8988T (cell line): Measurements from ENCODE around the gene MRC1.

ENCODE experiments used
- DNase-seq: peaks from one replicate; pipeline ENCODE4 v3.0.0; 2011

MRC1 gene

DNA sequence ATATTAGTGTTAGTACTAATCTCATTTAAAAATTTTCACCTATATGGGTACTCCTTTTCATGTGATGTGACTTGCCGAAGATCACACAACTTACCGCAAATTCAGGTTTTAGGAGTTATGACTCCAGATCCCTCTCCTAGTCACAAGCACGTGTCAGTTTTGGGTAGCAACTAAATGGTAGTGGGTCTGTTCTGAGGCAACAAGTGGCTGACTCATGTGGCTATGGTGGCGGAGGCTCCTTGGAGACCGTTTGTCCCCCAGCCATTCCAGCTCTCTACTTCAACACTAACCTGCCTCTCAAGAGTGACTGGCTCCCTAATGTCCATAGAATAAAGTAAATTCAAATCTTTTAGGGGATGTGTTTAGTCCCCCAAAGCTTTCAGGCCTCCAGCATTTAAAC lies 39.5 kb downstream of the MRC1 start:
- no peak for DNase-seq

DNA sequence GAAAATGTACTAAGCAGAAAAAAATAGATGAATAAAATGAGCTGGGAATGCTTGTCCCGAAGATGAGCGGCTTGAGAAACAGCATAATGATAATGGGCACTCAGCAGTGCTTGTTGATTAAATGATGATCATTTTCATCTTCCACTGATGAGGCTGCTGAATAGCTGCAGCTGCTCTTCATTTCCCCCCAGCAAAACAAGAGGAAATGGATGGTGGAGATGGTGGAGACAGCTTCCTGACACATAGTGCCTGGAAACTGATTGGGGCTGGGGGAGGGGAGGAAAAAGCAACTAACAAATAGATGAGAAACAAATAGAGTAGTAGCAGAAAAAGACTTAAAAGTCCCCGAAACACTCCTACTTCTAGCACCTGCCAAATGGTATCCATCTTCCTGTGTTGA lies 41.4 kb downstream of the MRC1 start:
- DNase-seq = no peak

DNA sequence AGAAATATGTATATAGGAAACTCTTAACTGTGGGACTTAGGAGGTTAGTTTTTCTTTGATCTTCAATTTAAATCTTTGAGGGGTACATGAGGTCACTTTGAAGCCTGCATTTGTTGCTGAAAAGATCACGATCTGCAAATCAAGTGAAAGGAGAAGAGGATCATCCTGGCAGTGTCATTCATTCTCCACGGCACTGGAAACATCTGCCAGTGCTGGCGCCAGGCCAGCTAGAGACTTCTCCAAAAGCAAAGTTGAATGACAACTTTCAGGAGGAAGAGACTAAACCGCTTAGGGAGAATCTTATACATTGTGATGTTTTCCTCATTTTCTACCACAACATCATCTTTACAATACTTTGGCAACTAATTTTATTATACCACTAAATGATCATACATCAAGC lies 42.5 kb downstream of the MRC1 start:
- no peak for DNase-seq

DNA sequence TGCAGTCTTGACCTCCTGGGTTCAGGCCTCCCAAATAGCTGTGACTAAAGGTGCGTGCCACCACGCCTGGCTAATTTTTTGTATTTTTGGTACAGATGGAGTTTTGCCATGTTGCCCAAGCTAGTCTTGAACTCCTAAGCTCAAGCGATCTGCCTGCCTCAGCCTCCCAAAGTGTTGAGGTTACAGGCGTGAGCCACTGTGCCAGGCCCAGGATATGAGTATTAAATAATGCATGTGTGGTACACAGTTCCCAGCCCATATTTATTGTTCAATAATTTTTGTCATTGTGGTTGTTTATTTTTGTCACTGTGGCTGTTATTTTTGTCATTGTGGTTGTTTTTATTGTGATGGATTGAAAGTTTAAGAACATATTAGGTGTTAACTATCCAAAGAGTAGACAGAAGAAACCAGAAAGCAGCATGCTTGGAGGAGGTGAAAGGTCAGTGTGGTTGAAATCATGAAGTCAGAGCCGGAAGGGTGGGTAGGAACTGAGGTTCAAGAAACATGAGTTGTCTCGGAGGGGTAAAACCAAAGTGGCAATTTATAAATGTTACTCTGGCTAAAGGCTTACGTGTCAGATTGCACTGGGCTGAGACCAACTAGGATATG lies 45.0 kb downstream of the MRC1 start:
- no peak for DNase-seq

DNA sequence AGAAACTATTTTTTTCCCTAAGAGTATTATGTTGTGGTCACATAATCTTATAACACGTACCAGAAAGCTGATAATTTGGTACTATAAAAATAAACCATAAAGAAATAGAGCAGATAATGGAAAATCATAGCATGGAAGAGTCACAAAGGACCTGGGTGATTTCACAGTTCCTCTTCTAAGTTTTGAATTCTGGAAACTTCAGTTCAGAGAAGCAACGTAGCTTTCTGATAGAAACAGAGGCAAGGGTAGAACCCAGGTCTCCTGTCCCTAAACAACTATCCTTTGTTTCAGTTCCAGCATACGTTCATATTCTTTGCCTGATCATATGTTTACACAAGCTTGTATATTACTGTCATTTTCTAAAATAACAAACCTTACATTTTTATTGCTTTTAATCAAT lies 47.9 kb downstream of the MRC1 start:
- DNase-seq = no peak

DNA sequence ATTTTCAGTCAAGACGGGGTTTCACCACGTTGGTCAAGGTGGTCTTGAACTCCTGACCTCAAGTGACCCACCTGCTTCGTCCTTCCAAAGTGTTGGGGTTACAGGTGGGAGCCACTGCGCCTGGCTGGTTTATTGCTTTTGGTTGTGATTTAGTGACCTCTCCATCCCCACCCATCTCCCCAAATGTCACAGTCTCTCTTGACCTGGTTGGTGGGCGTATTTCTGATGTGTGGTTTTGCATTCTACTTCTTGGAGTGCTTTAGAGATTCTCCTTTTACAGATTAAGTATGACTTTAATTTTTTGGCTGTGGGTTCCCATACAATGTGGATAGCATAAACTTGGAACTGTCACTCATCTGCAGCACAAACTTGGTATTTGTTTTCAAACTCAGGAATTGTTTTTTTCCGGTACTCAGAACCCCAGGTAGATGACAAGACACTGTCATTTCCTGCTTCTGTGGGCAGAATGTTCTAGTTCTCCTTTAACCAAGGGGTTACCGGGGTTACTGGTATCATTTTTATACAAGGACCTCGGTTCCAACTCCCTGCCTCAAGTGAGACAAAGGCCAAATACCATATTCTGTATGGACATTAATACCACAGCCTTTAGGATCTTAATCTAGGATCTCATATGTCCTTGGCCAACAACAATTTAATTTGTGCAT lies 50.5 kb downstream of the MRC1 start:
- DNase-seq = no peak

DNA sequence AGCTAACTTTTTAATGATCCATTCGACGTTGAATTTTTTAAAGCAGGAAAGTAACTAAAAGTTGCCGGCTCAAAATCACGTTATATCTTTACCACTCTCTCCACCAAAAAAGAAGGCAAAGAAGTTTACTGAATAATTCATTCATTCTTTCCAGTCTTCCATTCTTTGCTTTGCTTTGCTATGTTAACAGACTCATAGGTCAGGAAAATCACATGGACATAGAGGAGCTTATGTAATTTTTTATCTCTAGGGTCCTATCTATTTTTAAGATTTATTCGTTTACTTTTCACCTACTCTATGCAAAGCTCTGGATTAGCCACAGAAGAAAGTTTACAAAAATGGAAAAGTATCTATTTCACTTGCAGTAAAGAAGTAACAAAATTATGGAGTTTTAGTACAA lies 52.6 kb downstream of the MRC1 start:
- DNase-seq = no peak

DNA sequence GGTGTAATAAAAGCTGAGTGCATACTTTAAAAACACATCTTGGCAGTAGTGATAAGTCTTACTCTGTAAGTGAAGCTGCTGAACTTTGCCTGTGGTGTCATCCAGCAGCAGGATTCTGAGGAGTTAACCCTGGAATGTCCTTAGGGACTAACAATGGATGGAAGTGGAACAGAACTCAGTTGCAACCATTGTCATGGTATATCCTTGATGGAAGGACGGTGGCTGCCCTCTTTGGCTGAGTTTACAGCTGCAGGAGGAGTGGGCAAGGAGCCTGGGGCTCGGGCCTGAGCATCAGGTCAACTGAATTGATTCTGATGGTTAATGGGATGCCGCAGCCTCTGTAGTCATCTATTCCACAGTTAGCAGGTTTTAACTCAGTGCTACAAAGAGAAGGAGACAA lies 56.2 kb downstream of the MRC1 start:
- no peak for DNase-seq

DNA sequence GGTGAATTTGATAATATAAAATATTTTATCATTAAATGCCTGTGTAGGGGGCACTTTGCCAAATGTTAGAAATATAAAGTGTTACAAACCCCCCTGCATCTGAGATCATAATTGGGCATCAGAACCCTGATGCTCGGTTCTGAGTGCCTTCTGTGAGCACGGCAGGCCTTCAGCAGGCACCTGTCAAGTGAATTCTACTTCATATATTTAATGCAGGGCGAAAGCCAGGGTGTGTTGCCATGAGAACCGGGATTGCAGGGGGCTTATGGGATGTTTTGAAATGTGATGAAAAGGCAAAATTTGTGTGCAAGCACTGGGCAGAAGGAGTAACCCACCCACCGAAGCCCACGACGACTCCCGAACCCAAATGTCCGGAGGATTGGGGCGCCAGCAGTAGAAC lies 57.2 kb downstream of the MRC1 start:
- DNase-seq = no peak

DNA sequence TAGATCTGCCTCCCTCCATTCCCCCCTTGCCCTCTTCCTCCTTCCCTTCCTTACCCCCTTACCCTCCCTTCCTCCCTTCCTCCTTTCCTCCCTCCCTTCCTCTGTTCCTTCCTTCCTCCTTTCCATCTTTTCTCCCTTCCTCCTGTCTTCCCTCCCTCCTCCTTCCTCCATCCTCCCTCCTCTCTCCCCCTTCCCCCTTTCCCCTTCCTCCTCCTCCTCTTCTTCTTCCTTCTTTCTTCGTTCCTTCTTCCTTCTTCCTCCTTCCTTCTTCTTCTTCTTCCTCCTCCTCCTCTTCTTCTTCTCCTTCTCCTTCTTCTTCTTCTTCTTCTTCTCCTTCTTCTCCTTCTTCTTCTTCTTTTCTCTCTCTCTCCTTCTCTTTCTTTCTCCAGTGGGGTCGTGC lies 57.9 kb downstream of the MRC1 start:
- DNase-seq = no peak

DNA sequence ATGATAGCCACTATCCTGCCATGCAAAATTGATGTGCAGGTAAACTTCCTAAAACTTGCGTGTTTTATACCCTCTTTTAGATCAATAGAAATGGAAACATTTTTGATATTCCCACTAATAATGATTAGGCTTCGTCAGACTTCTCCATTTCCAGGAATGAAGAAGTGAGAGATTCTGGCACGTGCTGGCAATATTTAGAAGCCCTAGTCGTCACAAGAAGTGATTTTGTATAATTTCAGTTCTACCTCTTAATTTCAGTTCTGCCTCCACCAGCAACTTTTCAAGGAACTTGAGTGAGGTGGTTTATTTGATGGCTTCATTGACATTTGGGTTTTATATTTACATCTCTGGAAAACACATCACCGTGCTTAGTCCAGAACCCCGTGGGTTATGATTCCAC lies 61.9 kb downstream of the MRC1 start:
- no peak for DNase-seq

DNA sequence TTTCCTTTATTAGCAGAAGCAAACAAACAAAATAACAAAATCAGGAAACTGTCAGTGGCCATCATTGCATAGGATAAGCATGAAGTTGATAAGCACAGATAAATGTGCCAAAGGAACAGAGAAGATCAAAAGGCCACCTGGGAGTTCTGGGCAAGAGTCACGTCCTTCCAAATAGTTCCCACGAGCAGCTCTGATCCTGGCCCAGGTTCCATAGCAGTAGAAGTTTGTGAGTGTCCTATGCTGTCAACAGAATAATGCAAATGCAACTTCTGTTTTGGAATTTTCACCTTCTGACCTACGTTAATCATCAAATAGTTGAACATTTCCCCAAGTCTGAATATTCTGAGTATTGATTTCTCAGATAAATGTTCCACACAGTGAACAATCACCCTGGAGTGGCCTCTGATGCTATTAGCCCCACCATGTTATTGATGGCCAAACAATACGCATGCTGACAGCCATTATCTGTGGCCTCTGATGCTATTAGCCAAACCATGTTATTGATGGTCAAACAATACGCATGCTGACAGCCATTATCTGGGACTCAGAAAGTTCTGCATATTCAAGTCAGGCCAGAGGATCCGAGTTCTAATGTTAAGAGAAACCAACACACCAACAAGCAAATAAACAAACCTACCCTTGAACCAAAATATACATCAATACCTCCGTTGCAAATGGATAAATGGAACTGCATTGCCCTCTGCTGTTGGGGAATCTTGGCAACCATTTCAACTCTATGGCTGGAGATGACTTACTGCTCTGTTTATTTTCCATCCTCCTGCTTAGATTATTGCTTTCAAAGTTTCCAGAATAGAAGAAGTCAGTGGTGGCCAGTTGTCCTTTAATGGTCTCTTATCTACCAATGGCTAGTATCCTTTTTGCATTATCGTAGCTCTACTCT lies 63.3 kb downstream of the MRC1 start:
- no peak for DNase-seq

DNA sequence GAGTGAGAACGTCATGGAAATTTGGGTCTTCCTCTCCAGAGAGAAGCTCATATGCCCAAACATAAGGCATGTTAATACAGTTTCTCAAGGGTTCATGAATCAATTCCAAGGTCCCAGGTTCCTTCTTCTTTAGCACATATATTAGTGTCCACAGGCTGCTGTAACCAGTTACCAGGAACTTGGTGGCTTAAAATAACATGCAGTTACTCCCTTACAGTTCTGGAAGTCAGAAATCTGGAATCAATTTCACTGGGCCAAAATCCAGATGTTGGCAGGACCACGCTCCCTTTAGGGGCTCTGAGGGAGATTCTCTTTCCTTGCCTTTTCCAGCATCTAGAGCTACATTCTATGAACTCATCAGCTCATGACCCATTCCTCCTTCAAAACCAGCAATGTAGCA lies 64.8 kb downstream of the MRC1 start:
- DNase-seq = no peak

DNA sequence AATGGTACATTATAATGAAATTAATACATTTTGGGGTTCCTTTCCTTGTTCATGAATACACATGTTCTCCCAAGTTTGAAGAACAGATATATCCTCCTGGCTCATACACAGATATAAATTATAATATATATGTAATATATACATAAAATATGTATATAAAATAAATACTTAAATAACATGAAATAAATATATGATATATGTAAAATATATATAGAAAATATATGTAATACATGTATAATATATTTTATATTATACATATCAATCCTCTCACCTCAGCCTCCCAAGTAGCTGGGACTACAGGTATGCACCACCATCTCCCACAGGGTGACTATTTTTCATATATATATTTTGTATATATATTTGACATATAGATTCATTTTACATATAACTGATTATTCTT lies 68.0 kb downstream of the MRC1 start:
- no peak for DNase-seq

DNA sequence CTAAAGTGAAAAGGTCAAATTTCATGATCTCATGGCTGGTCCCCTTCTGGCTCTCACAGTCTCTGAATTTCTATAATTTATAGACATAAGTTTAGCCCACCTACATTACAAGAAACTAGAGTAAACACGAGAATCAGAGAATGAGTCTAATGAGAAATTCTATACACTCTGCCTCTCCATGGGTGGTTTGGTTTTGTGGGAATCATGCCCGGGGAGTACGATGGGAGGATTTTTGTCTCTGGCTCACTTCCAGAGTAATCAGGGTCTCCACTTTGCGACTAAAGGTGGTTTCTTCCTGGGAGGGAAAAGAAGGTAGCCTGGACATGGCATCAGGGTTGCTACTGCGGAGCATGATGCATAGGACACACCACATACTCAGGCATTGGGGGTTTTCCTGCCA lies 69.7 kb downstream of the MRC1 start:
- no peak for DNase-seq

DNA sequence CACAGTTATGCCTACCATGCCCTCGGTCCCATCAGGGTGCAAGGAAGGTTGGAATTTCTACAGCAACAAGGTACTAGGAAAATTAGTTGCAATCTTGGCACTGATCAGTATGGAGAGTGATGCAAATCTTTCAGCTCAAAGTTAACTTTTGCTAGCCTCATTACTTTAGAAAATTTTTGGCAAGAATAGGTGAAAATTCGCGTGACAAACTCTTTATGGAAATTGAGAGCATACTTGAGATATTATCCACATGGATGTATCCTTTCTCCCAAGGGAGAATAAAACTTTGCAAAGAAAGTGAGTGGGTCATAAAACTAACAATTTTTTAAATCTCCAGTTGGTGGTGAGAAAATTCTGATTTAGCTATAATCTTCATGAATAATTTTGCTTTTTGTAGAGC lies 71.5 kb downstream of the MRC1 start:
- DNase-seq = no peak

DNA sequence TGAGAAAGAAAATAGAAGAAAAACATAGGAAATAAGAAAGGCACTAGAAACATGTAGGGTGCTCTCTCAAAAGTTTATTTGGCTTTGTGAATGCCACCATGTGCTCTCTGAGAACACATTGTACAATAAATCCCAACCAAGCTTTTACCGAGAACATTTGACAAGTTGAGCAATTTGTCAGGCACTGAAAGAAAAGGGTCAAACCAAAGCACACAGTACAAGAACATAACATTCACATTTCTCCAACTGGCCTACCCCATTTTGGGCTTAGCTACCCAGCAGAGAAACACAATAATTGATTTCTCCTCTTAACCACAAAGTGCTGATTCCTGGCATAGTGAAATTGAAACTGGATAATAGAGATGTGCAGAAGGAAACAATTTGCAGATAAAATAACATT lies 73.4 kb downstream of the MRC1 start:
- no peak for DNase-seq

DNA sequence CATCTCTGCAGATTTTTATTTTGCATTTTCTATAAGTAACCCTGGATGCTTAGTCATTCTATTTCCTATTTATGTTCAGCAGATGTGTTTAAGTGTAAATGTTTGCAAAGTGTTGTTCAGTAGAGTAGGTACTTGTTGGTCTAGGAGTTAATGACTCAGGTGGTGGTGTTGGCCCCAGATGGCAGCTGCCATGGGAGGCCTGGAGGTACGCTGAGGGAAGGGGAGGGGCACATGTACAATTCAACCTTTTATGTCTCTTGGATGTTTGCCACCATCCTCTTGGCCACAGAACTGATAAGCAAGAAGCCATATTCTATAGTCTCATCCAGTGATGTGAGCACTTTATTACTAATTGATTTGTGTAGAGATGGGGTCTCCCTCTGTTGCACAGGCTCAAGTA lies 74.5 kb downstream of the MRC1 start:
- DNase-seq = no peak

DNA sequence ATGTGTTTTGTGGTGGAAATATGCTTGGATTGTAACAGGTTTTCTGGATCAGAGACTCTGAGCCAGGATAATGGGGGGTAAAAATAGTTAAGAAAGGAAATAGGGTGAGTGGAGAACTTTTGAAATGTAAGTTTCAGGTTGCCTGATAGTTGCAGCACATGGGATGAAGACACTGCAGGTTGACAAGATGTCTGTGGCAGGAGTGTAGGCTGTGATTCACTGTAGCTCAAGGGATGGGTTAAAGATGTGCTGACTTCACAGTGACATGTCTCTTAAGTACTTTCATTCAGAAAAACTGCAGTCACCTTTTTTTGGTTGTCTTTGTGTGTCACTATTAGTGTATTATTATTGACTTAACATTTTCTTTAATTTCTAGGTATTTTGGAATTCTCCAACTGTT lies 79.0 kb downstream of the MRC1 start:
- DNase-seq = no peak

DNA sequence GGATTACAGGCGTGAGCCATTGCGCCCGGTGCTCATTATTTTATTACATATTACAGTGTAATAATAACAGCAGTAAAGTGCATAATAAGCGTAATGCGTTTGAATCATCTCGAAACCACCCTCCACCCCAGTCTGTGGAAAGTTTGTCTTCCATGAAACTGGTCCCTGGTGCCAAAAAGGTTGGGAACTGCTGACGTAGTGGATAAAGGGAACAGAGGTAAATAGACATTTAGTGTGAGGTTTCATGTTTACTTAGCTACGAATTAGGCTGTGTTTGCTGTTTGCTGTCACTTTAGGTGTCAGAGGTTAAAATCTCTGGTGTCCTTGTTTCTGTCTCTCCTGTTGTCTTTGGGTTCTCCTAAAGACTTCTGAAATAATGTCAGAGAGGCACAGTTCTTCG lies 82.3 kb downstream of the MRC1 start:
- DNase-seq = no peak

DNA sequence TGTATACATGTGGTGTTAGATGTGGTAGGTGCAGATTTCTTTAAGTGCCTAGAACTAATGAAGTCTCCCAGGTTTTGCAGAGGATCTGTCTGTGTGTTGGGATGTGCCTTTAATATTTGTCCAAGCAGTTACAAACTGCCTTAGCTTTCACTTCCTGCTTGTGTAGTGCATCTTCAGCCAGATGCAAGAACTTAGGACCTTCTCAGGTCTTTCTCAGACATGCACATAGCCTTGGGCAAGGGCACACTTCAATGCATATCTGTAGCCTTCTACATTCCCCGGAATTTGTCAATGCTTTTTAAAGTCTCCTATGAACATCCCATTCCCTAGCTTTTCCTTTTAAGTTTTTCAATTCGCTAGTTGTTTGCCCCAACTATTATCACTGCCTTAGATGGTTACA lies 95.4 kb downstream of the MRC1 start:
- DNase-seq = no peak

DNA sequence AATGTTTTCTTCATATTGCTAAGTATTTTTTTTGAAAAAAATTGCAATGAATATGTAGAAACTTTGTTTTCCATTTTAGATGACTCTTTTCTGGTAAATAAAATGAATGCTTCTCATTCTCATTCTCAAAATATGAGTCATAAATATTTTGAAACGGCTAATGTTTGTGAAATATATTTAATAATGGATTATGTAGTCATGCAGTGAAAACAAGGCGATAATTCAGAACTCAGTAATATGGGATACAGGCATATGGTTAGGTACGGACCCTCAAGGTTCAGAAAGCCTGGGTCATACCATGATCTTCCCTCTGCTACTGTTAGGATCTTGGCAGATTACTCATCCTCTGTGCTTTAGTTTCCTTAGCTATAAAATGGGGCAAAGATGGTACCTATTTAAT lies 96.3 kb downstream of the MRC1 start:
- no peak for DNase-seq

DNA sequence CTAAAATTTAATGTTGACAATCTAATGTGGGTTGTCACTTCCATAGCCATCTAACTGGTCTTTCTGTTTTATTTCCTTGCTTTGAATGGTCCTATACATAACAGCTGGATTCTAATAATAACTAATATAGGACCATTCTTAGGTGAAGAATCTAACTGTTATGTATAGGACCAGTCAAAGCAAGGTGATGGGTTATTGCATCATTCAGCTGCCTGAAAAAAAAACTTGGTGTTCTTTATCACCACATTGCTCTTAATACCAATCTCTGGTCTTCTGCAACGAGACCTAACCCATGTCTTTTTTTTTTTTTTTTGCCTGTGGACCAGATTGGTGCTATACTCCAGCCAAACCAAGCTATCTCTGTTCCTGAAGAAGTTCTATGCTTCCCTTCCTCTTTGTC lies 96.9 kb downstream of the MRC1 start:
- no peak for DNase-seq

DNA sequence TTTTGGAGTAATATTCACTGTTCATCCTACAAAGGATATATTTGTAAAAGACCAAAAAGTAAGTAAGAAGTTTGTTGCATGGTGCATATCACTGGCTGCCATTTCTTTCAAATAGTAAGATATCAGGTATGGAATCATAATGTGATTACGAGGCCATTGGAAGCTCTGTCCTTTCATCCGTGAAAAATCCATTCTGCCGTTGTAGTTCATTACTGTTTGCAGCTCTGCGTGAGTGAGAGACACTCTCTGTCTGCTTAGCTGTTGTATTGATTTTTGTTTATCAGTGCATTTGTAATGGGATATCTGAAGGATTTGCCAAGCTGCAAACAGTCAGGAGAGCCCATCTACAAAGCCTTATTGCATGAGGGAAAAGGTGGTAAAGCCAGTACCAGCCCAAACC lies 98.5 kb downstream of the MRC1 start:
- DNase-seq = no peak
